ENCODE data around the gene CSH1. TPM values are rescaled to one million over a fixed set of nuclear protein-coding genes. Genes with fewer than 3 reads are reported as not detected.

The CSH1 gene
- total RNA-seq, 1 donor from 2014 or later = 8.9 TPM

DNA sequence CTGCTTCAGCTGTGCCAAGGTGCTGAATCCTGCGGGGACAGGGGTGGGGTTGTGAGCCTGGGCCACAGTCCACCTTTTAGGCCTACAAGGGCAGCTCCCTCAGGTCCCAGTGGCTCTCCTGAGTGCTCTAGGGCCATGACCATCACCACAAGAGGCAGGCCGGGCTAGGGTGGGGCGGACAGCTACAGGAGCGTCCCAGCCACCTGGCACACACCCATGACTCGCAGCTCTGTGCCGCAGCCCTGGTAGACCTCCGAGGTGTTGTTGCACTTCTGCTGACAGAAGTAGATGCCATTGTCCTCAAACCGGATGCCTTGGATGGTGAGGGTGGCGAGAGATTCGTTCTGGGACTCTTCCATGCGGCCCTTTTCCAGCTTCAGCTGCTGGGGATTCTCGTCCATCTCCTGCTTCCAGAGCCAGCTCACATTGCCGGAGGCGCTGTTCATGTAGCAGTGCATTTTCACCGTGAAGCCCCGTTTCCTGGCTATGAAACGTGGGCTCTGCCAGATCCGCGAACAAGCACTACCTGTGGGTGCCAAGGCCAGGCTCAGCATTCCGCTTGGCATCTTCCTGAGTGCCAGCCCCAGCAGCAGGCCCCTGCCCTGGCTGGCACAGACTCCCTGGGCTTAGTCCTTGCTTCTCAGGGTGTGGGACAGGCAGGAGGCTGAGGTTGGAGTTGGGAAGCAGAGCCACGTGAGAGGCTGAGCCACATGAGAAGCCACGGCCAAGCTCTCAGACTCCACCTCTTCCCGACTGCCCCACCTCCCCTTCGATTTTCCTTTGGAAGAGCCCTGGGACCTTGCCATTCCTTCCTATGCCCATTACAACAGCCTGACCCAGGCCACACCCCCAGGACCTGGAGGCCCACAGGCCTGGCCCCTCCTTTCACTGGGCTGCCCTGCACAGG, 33.7 kb upstream of the CSH1 start:
- H3K9me3 ChIP-seq (ENCODE audit: insufficient read depth, low read depth, low read length) = no peaks in the 10 kb centered on the region
- no peak overlapping the region for H3K27ac ChIP-seq (ENCODE audit: low read depth, low read length)
- no peaks in the 10 kb centered on the region for H3K36me3 ChIP-seq (ENCODE audit: insufficient read depth, low read length)
- H3K4me3 ChIP-seq (ENCODE audit: insufficient read depth, low read depth, low read length) = no peak overlapping the region
- no peaks in the 10 kb centered on the region for H3K4me1 ChIP-seq (ENCODE audit: insufficient read depth, low read length)
- Mint-ChIP-seq H3K4me3 (ENCODE audit: unreplicated experiment) (no peak overlapping the region), H3K4me1 (ENCODE audit: low read depth, unreplicated experiment) (no peaks in the 10 kb centered on the region), H3K27ac (ENCODE audit: unreplicated experiment) (no peak overlapping the region), H3K36me3 (ENCODE audit: low read depth, unreplicated experiment) (no peaks in the 10 kb centered on the region), H3K27me3 (ENCODE audit: low read depth, unreplicated experiment) (peaks cover 8% of the 10 kb centered on the region), H3K9me3 (ENCODE audit: unreplicated experiment) (no peaks in the 10 kb centered on the region)
- no peak overlapping the region for H2AFZ ChIP-seq (ENCODE audit: low read depth, low read length)
- no peak overlapping the region for H3K9ac ChIP-seq (ENCODE audit: low read length)
- FAIRE-seq = no peak
- no peak for TF ChIP-seq EZH2 (IDR thresholded peaks at IDR 0.05; ENCODE audit: insufficient read depth, low read length)
- TF ChIP-seq, protein P1, sequence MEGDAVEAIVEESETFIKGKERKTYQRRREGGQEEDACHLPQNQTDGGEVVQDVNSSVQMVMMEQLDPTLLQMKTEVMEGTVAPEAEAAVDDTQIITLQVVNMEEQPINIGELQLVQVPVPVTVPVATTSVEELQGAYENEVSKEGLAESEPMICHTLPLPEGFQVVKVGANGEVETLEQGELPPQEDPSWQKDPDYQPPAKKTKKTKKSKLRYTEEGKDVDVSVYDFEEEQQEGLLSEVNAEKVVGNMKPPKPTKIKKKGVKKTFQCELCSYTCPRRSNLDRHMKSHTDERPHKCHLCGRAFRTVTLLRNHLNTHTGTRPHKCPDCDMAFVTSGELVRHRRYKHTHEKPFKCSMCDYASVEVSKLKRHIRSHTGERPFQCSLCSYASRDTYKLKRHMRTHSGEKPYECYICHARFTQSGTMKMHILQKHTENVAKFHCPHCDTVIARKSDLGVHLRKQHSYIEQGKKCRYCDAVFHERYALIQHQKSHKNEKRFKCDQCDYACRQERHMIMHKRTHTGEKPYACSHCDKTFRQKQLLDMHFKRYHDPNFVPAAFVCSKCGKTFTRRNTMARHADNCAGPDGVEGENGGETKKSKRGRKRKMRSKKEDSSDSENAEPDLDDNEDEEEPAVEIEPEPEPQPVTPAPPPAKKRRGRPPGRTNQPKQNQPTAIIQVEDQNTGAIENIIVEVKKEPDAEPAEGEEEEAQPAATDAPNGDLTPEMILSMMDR (IDR thresholded peaks at IDR 0.05; ENCODE audit: insufficient read depth, low read depth, low read length) = no peak
- no peaks in the 10 kb centered on the region for H3K79me2 ChIP-seq (ENCODE audit: insufficient read depth, low read length)
- H3K27me3 ChIP-seq (ENCODE audit: insufficient read depth, low read length) = no peaks in the 10 kb centered on the region
- no peak for DNase-seq (ENCODE audit: low read depth)
- H4K20me1 ChIP-seq (ENCODE audit: insufficient read depth, low read length) = no peaks in the 10 kb centered on the region
- H3K4me2 ChIP-seq (ENCODE audit: low read length) = no peak overlapping the region

GRCh38 chr17:63928966-63929695, 32.8 kb upstream of the CSH1 start:
- Histone ChIP-seq H3K9ac (ENCODE audit: low read length) (no peak overlapping the region), H3K4me3 (ENCODE audit: insufficient read depth, low read depth, low read length) (no peak overlapping the region), H3K27ac (ENCODE audit: low read depth, low read length) (no peak overlapping the region), H2AFZ (ENCODE audit: low read depth, low read length) (no peak overlapping the region), H3K27me3 (ENCODE audit: insufficient read depth, low read length) (no peaks in the 10 kb centered on the region), H3K4me1 (ENCODE audit: insufficient read depth, low read length) (no peaks in the 10 kb centered on the region), H3K9me3 (ENCODE audit: insufficient read depth, low read depth, low read length) (no peaks in the 10 kb centered on the region), H3K36me3 (ENCODE audit: insufficient read depth, low read length) (no peaks in the 10 kb centered on the region), H3K4me2 (ENCODE audit: low read length) (no peak overlapping the region), H3K79me2 (ENCODE audit: insufficient read depth, low read length) (no peaks in the 10 kb centered on the region), H4K20me1 (ENCODE audit: insufficient read depth, low read length) (no peaks in the 10 kb centered on the region)
- no peaks in the 10 kb centered on the region for H3K36me3 Mint-ChIP-seq (ENCODE audit: low read depth, unreplicated experiment)
- FAIRE-seq (no peak), DNase-seq (ENCODE audit: low read depth) (no peak)
- peaks cover 8% of the 10 kb centered on the region for H3K27me3 Mint-ChIP-seq (ENCODE audit: low read depth, unreplicated experiment)
- no peak overlapping the region for H3K27ac Mint-ChIP-seq (ENCODE audit: unreplicated experiment)
- TF ChIP-seq, protein P1 (IDR thresholded peaks at IDR 0.05; ENCODE audit: insufficient read depth, low read depth, low read length) = no peak
- no peak for TF ChIP-seq EZH2 (IDR thresholded peaks at IDR 0.05; ENCODE audit: insufficient read depth, low read length)
- H3K4me3 Mint-ChIP-seq (ENCODE audit: unreplicated experiment) = no peak overlapping the region
- no peaks in the 10 kb centered on the region for H3K4me1 Mint-ChIP-seq (ENCODE audit: low read depth, unreplicated experiment)
- H3K9me3 Mint-ChIP-seq (ENCODE audit: unreplicated experiment) = no peaks in the 10 kb centered on the region

All from astrocyte (in vitro differentiated cells and primary cell).